Spleen (tissue), 11 donors: ENCODE results near the gene FFAR4. TPM values are rescaled to one million over a fixed set of nuclear protein-coding genes. Genes with fewer than 3 reads are reported as not detected.

ENCODE experiments used
- DNase-seq: peaks from one replicate; pipeline ENCODE4 v3.0.0-alpha.2; 2020
- H3K27ac ChIP-seq, 8 donors: fragments of 200-600 bp; sonication (generic) in 7 of 8; 1 replicate in 4 of 8; 2 replicates in 4 of 8; pipeline versions ENCODE4 v1.5.0 to v1.8.0; 2016 to 2021; ENCODE audit warnings: inconsistent platforms in 4 of 8, mild to moderate bottlenecking in 4 of 8, moderate library complexity in 1 of 8
- H3K27me3 ChIP-seq, 7 donors: fragments of 200-600 bp; sonication (generic) in 6 of 7; replicated peaks in 1 of 7; 1 replicate in 4 of 7; 2 replicates in 3 of 7; pipeline versions ENCODE4 v1.5.0 to v1.8.0; 2016 to 2021; ENCODE audit warnings: inconsistent platforms in 3 of 7, mild to moderate bottlenecking in 1 of 7
- H3K36me3 ChIP-seq, 6 donors: fragments of 200-600 bp; sonication (generic) in 5 of 6; 1 replicate in 4 of 6; 2 replicates in 2 of 6; pipeline versions ENCODE4 v1.5.0 to v1.8.0; 2016 to 2021; ENCODE audit warnings: inconsistent platforms in 2 of 6
- H3K4me1 ChIP-seq, 6 donors: fragments of 200-600 bp; sonication (generic) in 5 of 6; 1 replicate in 3 of 6; 2 replicates in 3 of 6; pipeline versions ENCODE4 v1.5.0 to v1.8.0; 2016 to 2021; ENCODE audit warnings: inconsistent platforms in 3 of 6
- H3K4me3 ChIP-seq, 8 donors: fragments of 200-600 bp; sonication (generic) in 7 of 8; 1 replicate in 4 of 8; 2 replicates in 4 of 8; pipeline versions ENCODE4 v1.5.0 to v1.8.0; 2016 to 2021; ENCODE audit warnings: inconsistent platforms in 4 of 8, mild to moderate bottlenecking in 4 of 8, moderate library complexity in 2 of 8
- H3K9me3 ChIP-seq, 8 donors: fragments of 200-600 bp; sonication (generic) in 7 of 8; 1 replicate in 4 of 8; 2 replicates in 4 of 8; pipeline versions ENCODE4 v1.5.0 to v1.8.0; 2016 to 2021; ENCODE audit warnings: inconsistent platforms in 4 of 8
- CTCF ChIP-seq, 11 experiments: fragments of 200-600 bp in 7 of 11; fragments of 450-650 bp in 4 of 11; sonication (generic) in 4 of 11; IDR thresholded peaks in 8 of 11; conservative IDR thresholded peaks in 3 of 11; 1 replicate in 7 of 11; 2 replicates in 4 of 11; pipeline versions ENCODE4 v1.4.0 to v1.8.0; 2016 to 2021; ENCODE audit warnings: antibody characterized with exemption in 11 of 11, inconsistent platforms in 4 of 11, mild to moderate bottlenecking in 1 of 11
- POLR2A ChIP-seq, 3 donors: fragments of 450-650 bp; IDR thresholded peaks; one replicate each; pipeline ENCODE4 v1.5.1; 2017; ENCODE audit warnings: antibody characterized with exemption in 3 of 3, mild to moderate bottlenecking in 1 of 3
- POLR2AphosphoS5 ChIP-seq, 3 donors: sonication (generic); formaldehyde crosslinking; IDR thresholded peaks; one replicate each; pipeline ENCODE4 v1.5.1; 2017; ENCODE audit warnings: antibody characterized with exemption in 3 of 3
- WGBS, 5 donors: extraction: QIAGEN DNeasy Blood & Tissue Kit in 3 of 5; methylation state at CpG; one replicate each; pipeline versions ENCODE4 v1.1.5 to v1.1.7; 2013 to 2018; 5-methylcytosine and 5-hydroxymethylcytosine counted together
- intact Hi-C: fragments of 100-400 bp; cut with DNase I; formaldehyde crosslinking; loops from one replicate; pipeline ENCODE4 v1.15.0; 2023; ENCODE audit warnings: low total_unique reads
- polyA plus RNA-seq, 3 donors: library from polyadenylated mRNA; stranded (reverse); fragments of 200-250 nt; gene quantifications; one replicate each; pipeline ENCODE4 v1.2.1, GENCODE V29; 2013
- total RNA-seq, 7 donors: library from RNA; depleted of rRNA in 3 of 7; stranded (reverse); fragments of >200 nt in 3 of 7; fragmentation: NEBNext Ultra II Directional in 4 of 7; extraction: Animal tissue kit (Norgen Biotek cat#: 25700) in 4 of 7; gene quantifications; one replicate each; pipeline versions ENCODE4 v1.1.0 to v1.2.1, GENCODE V29; 2016 to 2021
- donor health status: healthy with polysubstance abuse.
- donor health status: DM: no; HTN: no; CAD: no; lungs with moderate emphysema.
- donor health status: DM: no; HTN: no; CAD: no.
- donor health status: Bipolar disorder and iron deficiency.
- donor health status: healthy.
- donor health status: DM: no; HTN: no; CAD: no.
- donor health status: DM: yes; HTN: yes; CAD: no.

Gene FFAR4
- total and polyA plus RNA-seq, 10 donors, result 0.02 to 0.13 (median 0.04) TPM; not detected in 6

GRCh38 chr10:93570383-93570782 lies 3.9 kb downstream of the FFAR4 start:
- intact Hi-C loops, result no loop called here
- DNase-seq, result no peak
- WGBS, 5 donors, result 68 to 79% (median 75%) methylated on average over 3 of the region's 3 CpGs
- Histone ChIP-seq H3K4me1 (peaks cover 3 to 47% (median 27%) of the 10 kb centered on the region in 6 donors), H3K4me3 (no peak overlapping the region), H3K36me3 (no peaks in the 10 kb centered on the region), H3K27me3 (peaks cover 0 to 78% (median 40%) of the 10 kb centered on the region in 7 donors), H3K9me3 (no peaks in the 10 kb centered on the region), H3K27ac (no peak overlapping the region)
- TF ChIP-seq POLR2AphosphoS5 (IDR thresholded peaks at IDR 0.05) (no peak), CTCF (IDR thresholded peaks at IDR 0.05 in 8 of 11, conservative IDR thresholded peaks at IDR 0.05 in 3 of 11) (no peak), POLR2A (IDR thresholded peaks at IDR 0.05) (no peak)

GRCh38 chr10:93572606-93573005 lies 6.1 kb downstream of the FFAR4 start:
- Histone ChIP-seq H3K36me3 (no peaks in the 10 kb centered on the region), H3K27me3 (peaks cover 0 to 56% (median 23%) of the 10 kb centered on the region in 7 donors), H3K9me3 (no peaks in the 10 kb centered on the region), H3K27ac (no peak overlapping the region), H3K4me1 (peaks cover 0 to 26% (median 14%) of the 10 kb centered on the region in 6 donors), H3K4me3 (no peak overlapping the region)
- TF ChIP-seq POLR2AphosphoS5 (IDR thresholded peaks at IDR 0.05), result no peak
- TF ChIP-seq CTCF (IDR thresholded peaks at IDR 0.05 in 8 of 11, conservative IDR thresholded peaks at IDR 0.05 in 3 of 11), result no peak
- TF ChIP-seq POLR2A (IDR thresholded peaks at IDR 0.05), result no peak
- intact Hi-C loops, result no loop called here
- DNase-seq, result no peak
- 40 to 90% (median 63%) methylated on average over 2 of the region's 2 CpGs for WGBS, 5 donors

- DNase-seq, result no peak
- no peaks in the 10 kb centered on the region for H3K36me3 ChIP-seq
- H3K4me3 ChIP-seq, result no peak overlapping the region
- peaks cover 0 to 53% (median 16%) of the 10 kb centered on the region in 7 donors for H3K27me3 ChIP-seq
- no peak overlapping the region for H3K27ac ChIP-seq
- H3K9me3 ChIP-seq, result no peaks in the 10 kb centered on the region
- intact Hi-C loops, result no loop called here
- TF ChIP-seq POLR2A (IDR thresholded peaks at IDR 0.05), result no peak
- 14 to 23% (median 18%) methylated on average over 10 of the region's 10 CpGs for WGBS, 5 donors
- H3K4me1 ChIP-seq, result peaks cover 0 to 19% (median 12%) of the 10 kb centered on the region in 6 donors
Measured at GRCh38 chr10:93573051-93573909, 6.8 kb downstream of the FFAR4 start.

- Histone ChIP-seq H3K27ac (no peak overlapping the region), H3K4me3 (no peak overlapping the region), H3K9me3 (no peaks in the 10 kb centered on the region), H3K4me1 (peaks cover 0 to 19% (median 12%) of the 10 kb centered on the region in 6 donors), H3K36me3 (no peaks in the 10 kb centered on the region), H3K27me3 (peaks cover 0 to 51% (median 10%) of the 10 kb centered on the region in 7 donors)
- intact Hi-C loops, result no loop called here
- 42 to 60% (median 47%) methylated on average over 3 of the region's 3 CpGs for WGBS, 5 donors
- TF ChIP-seq POLR2A (IDR thresholded peaks at IDR 0.05) (no peak), POLR2AphosphoS5 (IDR thresholded peaks at IDR 0.05) (no peak), CTCF (IDR thresholded peaks at IDR 0.05 in 8 of 11, conservative IDR thresholded peaks at IDR 0.05 in 3 of 11) (no peak)
- DNase-seq, result no peak
Measured at GRCh38 chr10:93573924-93574323, 7.5 kb downstream of the FFAR4 start.
